Measurements from ENCODE around the gene SPATC1L. TPM values are rescaled to one million over a fixed set of nuclear protein-coding genes. Genes with fewer than 3 reads are reported as not detected.
A peak's percentile ranks its signal among the peaks of the same experiment; 100 is the strongest.
"Not testable (repeated sequence)": the region's sequence is repeated elsewhere in the genome, so short reads cannot be mapped to it uniquely, and the experiment has no call there.

Gene SPATC1L
- total RNA-seq, 1 donor from 2014 or later: 2.1 TPM

- DNase-seq (ENCODE audit: low read depth in 2 of 2): peak; percentile 55 to 90
Observed at GRCh38 chr21:46184625-46185555, 631 bp upstream of the SPATC1L start.

- DNase-seq (ENCODE audit: low read depth in 2 of 2): not testable (repeated sequence)
Observed at GRCh38 chr21:46183337-46183909, 836 bp downstream of the SPATC1L start.

GRCh38 chr21:46182548-46183336 is 1.5 kb downstream of the SPATC1L start:
- no peak for DNase-seq (ENCODE audit: low read depth in 2 of 2)

- DNase-seq (ENCODE audit: low read depth in 2 of 2): no peak
Observed at GRCh38 chr21:46181953-46182547, 2.2 kb downstream of the SPATC1L start.

- DNase-seq (ENCODE audit: low read depth in 2 of 2): no peak
Observed at GRCh38 chr21:46181436-46181835, 2.8 kb downstream of the SPATC1L start.

- no peak for DNase-seq (ENCODE audit: low read depth in 2 of 2)
Observed at GRCh38 chr21:46180778-46181391, 3.4 kb downstream of the SPATC1L start.

GRCh38 chr21:46180079-46180722 is 4.1 kb downstream of the SPATC1L start:
- no peak for DNase-seq (ENCODE audit: low read depth in 2 of 2)

GRCh38 chr21:46179708-46180078 is 4.6 kb downstream of the SPATC1L start:
- DNase-seq (ENCODE audit: low read depth in 2 of 2): no peak

GRCh38 chr21:46178961-46179360 is 5.3 kb downstream of the SPATC1L start:
- DNase-seq (ENCODE audit: low read depth in 2 of 2): no peak

- DNase-seq (ENCODE audit: low read depth in 2 of 2): not testable (repeated sequence)
Observed at GRCh38 chr21:46176443-46177129, 7.7 kb downstream of the SPATC1L start.

- no peak for DNase-seq (ENCODE audit: low read depth in 2 of 2)
Observed at GRCh38 chr21:46173573-46173972, 10.7 kb downstream of the SPATC1L start.

GRCh38 chr21:46172863-46173528 is 11.3 kb downstream of the SPATC1L start:
- DNase-seq (ENCODE audit: low read depth in 2 of 2): no peak

GRCh38 chr21:46171996-46172862 is 12.0 kb downstream of the SPATC1L start:
- DNase-seq (ENCODE audit: low read depth in 2 of 2): no peak

- DNase-seq (ENCODE audit: low read depth in 2 of 2): no peak
Observed at GRCh38 chr21:46171585-46171984, 12.7 kb downstream of the SPATC1L start.

- not testable (repeated sequence) for DNase-seq (ENCODE audit: low read depth in 2 of 2)
Observed at GRCh38 chr21:46170436-46171193, 13.6 kb downstream of the SPATC1L start.

- no peak for DNase-seq (ENCODE audit: low read depth in 2 of 2)
Observed at GRCh38 chr21:46168659-46169386, 15.4 kb downstream of the SPATC1L start.

- no peak for DNase-seq (ENCODE audit: low read depth in 2 of 2)
Observed at GRCh38 chr21:46168238-46168637, 16.0 kb downstream of the SPATC1L start.

All from dermis microvascular lymphatic vessel endothelial cell (primary cell).